B cell (primary cell): ENCODE data around the gene PXMP4.

Source experiments
- EZH2 ChIP-seq: IDR thresholded peaks from 2 replicates; pipeline ENCODE4 v1.6.1; 2012; ENCODE audit warnings: borderline replicate concordance, low read depth, mild to moderate bottlenecking, moderate library complexity, low read length; ENCODE audit not compliant: insufficient read depth, poor library complexity, severe bottlenecking
- TF ChIP-seq, protein P1 (sequence below): fragments of 200-600 bp; IDR thresholded peaks from one replicate; pipeline ENCODE4 v1.8.0; 2022; ENCODE audit warnings: antibody characterized with exemption, mild to moderate bottlenecking

DNA sequence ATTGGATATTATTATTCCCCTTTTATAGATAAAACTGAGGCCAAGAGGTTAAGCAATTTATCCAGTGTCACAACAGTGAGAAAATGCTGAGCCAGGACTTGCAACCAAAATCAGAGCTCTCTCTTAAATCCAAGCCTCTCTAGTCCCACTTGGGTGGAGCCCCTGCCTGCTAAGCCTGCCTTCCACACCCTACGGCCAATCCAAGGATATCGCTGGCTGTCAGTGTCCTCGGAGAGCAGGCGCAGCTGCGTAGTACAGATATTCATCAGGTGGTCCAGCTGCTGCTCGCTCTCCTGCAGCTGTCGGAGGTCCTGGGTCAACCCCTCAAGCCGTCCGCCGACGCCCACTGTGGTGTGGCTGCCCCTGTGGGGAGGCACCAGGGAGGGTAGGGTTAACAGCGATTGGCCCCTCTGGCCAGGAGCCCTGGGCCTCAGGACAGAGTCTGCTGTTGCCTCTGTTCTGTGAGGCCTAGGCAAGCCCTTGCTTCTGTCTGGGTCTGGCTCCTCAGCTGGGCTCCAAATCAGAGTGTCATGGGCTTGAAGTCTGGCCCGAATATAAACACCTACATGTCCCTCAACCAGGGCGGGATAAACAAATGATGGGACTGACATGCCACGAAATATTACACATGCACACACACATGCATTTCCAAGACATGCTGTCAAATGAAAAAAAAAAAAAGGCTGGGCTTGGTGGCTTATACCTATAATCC, 42.0 kb downstream of the PXMP4 start:
- TF ChIP-seq, protein P1, sequence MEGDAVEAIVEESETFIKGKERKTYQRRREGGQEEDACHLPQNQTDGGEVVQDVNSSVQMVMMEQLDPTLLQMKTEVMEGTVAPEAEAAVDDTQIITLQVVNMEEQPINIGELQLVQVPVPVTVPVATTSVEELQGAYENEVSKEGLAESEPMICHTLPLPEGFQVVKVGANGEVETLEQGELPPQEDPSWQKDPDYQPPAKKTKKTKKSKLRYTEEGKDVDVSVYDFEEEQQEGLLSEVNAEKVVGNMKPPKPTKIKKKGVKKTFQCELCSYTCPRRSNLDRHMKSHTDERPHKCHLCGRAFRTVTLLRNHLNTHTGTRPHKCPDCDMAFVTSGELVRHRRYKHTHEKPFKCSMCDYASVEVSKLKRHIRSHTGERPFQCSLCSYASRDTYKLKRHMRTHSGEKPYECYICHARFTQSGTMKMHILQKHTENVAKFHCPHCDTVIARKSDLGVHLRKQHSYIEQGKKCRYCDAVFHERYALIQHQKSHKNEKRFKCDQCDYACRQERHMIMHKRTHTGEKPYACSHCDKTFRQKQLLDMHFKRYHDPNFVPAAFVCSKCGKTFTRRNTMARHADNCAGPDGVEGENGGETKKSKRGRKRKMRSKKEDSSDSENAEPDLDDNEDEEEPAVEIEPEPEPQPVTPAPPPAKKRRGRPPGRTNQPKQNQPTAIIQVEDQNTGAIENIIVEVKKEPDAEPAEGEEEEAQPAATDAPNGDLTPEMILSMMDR = no peak
- TF ChIP-seq EZH2 = no peak
